ENCODE measurements around the gene FER. TPM values are rescaled to one million over a fixed set of nuclear protein-coding genes. Genes with fewer than 3 reads are reported as not detected.

FER gene
- total RNA-seq, 2 experiments from 2014 or later: 9.4 to 10.0 TPM

- no peak overlapping the region for H3K27ac ChIP-seq (ENCODE audit: low read depth, low read length, poor library complexity, severe bottlenecking)
- TF ChIP-seq CTCF (conservative IDR thresholded peaks at IDR 0.05; ENCODE audit: low read length): no peak
- no peaks in the 10 kb centered on the region for H3K4me1 ChIP-seq (ENCODE audit: insufficient read depth, low read length, poor library complexity, severe bottlenecking)
- H3K9me2 ChIP-seq (ENCODE audit: insufficient read depth, low read length): no peaks in the 10 kb centered on the region
- ChIA-PET CTCF (ENCODE audit: unreplicated experiment) (no interaction called here), POLR2A (interaction anchor here (0.7 kb wide), 1 partner anchor 402 kb away, joined by 7 read pairs; no protein-coding TSS in a partner anchor)
- H3K4me3 ChIP-seq (ENCODE audit: low read depth, low read length, poor library complexity, severe bottlenecking): no peak overlapping the region
- H2AFZ ChIP-seq (ENCODE audit: low read length): no peak overlapping the region
- H3K9me3 ChIP-seq (ENCODE audit: low read length): no peaks in the 10 kb centered on the region
- H4K20me1 ChIP-seq (ENCODE audit: insufficient read depth, low read length): no peaks in the 10 kb centered on the region
- DNase-seq (ENCODE audit: low spot score): no peak
- intact Hi-C loops (cut with micrococcal nuclease; ENCODE audit: unreplicated experiment): no loop called here
- no peaks in the 10 kb centered on the region for H3K36me3 ChIP-seq (ENCODE audit: insufficient read depth, low read length)
- BruUV-seq (replicated peaks): no TSS peak
- H3K79me2 ChIP-seq (ENCODE audit: insufficient read depth, low read depth, low read length): no peaks in the 10 kb centered on the region
- no peak overlapping the region for H3K4me2 ChIP-seq (ENCODE audit: low read length)
These were observed 306.3 kb downstream of the FER start for GRCh38 chr5:109053995-109054417.

- H4K20me1 ChIP-seq (ENCODE audit: insufficient read depth, low read length): no peaks in the 10 kb centered on the region
- H3K4me2 ChIP-seq (ENCODE audit: low read length): no peak overlapping the region
- H3K27ac ChIP-seq (ENCODE audit: low read depth, low read length, poor library complexity, severe bottlenecking): no peak overlapping the region
- H3K9me3 ChIP-seq (ENCODE audit: low read length): no peaks in the 10 kb centered on the region
- intact Hi-C loops (cut with micrococcal nuclease; ENCODE audit: unreplicated experiment): no loop called here
- CTCF ChIA-PET (ENCODE audit: unreplicated experiment): no interaction called here
- H3K9me2 ChIP-seq (ENCODE audit: insufficient read depth, low read length): no peaks in the 10 kb centered on the region
- no peak overlapping the region for H3K4me3 ChIP-seq (ENCODE audit: low read depth, low read length, poor library complexity, severe bottlenecking)
- POLR2A ChIA-PET: interaction anchor here (1.2 to 1.3 kb wide), 2 partner anchors 16 kb away, joined by 3 read pairs; no protein-coding TSS in a partner anchor
- no peaks in the 10 kb centered on the region for H3K36me3 ChIP-seq (ENCODE audit: insufficient read depth, low read length)
- H3K79me2 ChIP-seq (ENCODE audit: insufficient read depth, low read depth, low read length): no peaks in the 10 kb centered on the region
- TF ChIP-seq EZH2phosphoT487 (IDR thresholded peaks at IDR 0.05; ENCODE audit: borderline replicate concordance, low read depth, low read length) (no peak), CTCF (conservative IDR thresholded peaks at IDR 0.05; ENCODE audit: low read length) (no peak)
- H2AFZ ChIP-seq (ENCODE audit: low read length): no peak overlapping the region
- no peaks in the 10 kb centered on the region for H3K4me1 ChIP-seq (ENCODE audit: insufficient read depth, low read length, poor library complexity, severe bottlenecking)
- BruUV-seq (replicated peaks): no TSS peak
- DNase-seq (ENCODE audit: low spot score): no peak
These were observed 312.8 kb downstream of the FER start for GRCh38 chr5:109060378-109061025.

- Histone ChIP-seq H2AFZ (ENCODE audit: low read length) (no peak overlapping the region), H3K27ac (ENCODE audit: low read depth, low read length, poor library complexity, severe bottlenecking) (no peak overlapping the region), H3K79me2 (ENCODE audit: insufficient read depth, low read depth, low read length) (no peaks in the 10 kb centered on the region), H3K4me1 (ENCODE audit: insufficient read depth, low read length, poor library complexity, severe bottlenecking) (no peaks in the 10 kb centered on the region), H4K20me1 (ENCODE audit: insufficient read depth, low read length) (no peaks in the 10 kb centered on the region; the same call in 1 of the 2 replicates), H3K9me2 (ENCODE audit: insufficient read depth, low read length) (no peaks in the 10 kb centered on the region), H3K4me3 (ENCODE audit: low read depth, low read length, poor library complexity, severe bottlenecking) (no peak overlapping the region), H3K9me3 (ENCODE audit: low read length) (no peaks in the 10 kb centered on the region), H3K36me3 (ENCODE audit: insufficient read depth, low read length) (no peaks in the 10 kb centered on the region), H3K4me2 (ENCODE audit: low read length) (no peak overlapping the region)
- POLR2A ChIA-PET: no interaction called here
- intact Hi-C loops (cut with micrococcal nuclease; ENCODE audit: unreplicated experiment): no loop called here
- BruUV-seq (replicated peaks): no TSS peak
- CTCF ChIA-PET (ENCODE audit: unreplicated experiment): no interaction called here
- no peak for TF ChIP-seq EZH2phosphoT487 (IDR thresholded peaks at IDR 0.05; ENCODE audit: borderline replicate concordance, low read depth, low read length)
- TF ChIP-seq CTCF (conservative IDR thresholded peaks at IDR 0.05; ENCODE audit: low read length): no peak
- no peak for DNase-seq (ENCODE audit: low spot score)
These were observed 315.0 kb downstream of the FER start for GRCh38 chr5:109062664-109063063.

Data from OCI-LY7 (cell line).